H9 (cell line): ENCODE data around the gene LUZP2. TPM values are rescaled to one million over a fixed set of nuclear protein-coding genes. Genes with fewer than 3 reads are reported as not detected.

Source experiments
- DNase-seq: peaks from one replicate; pipeline ENCODE4 v3.0.0-alpha.2; 2017
- H2AFZ ChIP-seq: one replicate; pipeline ENCODE4 v1.6.1; 2013; ENCODE audit warnings: mild to moderate bottlenecking, low read length, control low read depth, moderate library complexity
- H2AK5ac ChIP-seq: 2 replicates; pipeline ENCODE4 v1.6.1; 2013; ENCODE audit warnings: low read length, control low read depth, mixed read lengths; ENCODE audit not compliant: insufficient read length
- H2BK120ac ChIP-seq: one replicate; pipeline ENCODE4 v1.6.1; 2013; ENCODE audit warnings: low read depth, mild to moderate bottlenecking, low read length, control low read depth, inconsistent platforms; ENCODE audit not compliant: poor library complexity, severe bottlenecking
- H2BK12ac ChIP-seq: 2 replicates; pipeline ENCODE4 v1.6.1; 2013; ENCODE audit warnings: low read length, control low read depth, mixed read lengths, low read depth; ENCODE audit not compliant: insufficient read length
- H2BK15ac ChIP-seq: 2 replicates; pipeline ENCODE4 v1.6.1; 2013; ENCODE audit warnings: low read depth, low read length, control low read depth
- H2BK20ac ChIP-seq: one replicate; pipeline ENCODE4 v1.6.1; 2013; ENCODE audit warnings: low read depth, mild to moderate bottlenecking, low read length, control low read depth, inconsistent platforms; ENCODE audit not compliant: poor library complexity, severe bottlenecking
- H2BK5ac ChIP-seq: 2 replicates; pipeline ENCODE4 v1.6.1; 2013; ENCODE audit warnings: low read length, control low read depth, mixed read lengths; ENCODE audit not compliant: insufficient read length
- H3K14ac ChIP-seq: 2 replicates; pipeline ENCODE4 v1.6.1; 2013; ENCODE audit warnings: low read length, control low read depth; ENCODE audit not compliant: insufficient read depth
- H3K18ac ChIP-seq: 2 replicates; pipeline ENCODE4 v1.6.1; 2013; ENCODE audit warnings: low read depth, mild to moderate bottlenecking, mixed read lengths, low read length, control low read depth; ENCODE audit not compliant: insufficient read length
- H3K23ac ChIP-seq: 2 replicates; pipeline ENCODE4 v1.6.1; 2013; ENCODE audit warnings: low read length, control low read depth, mixed read lengths, low read depth; ENCODE audit not compliant: insufficient read length
- H3K23me2 ChIP-seq: 2 replicates; pipeline ENCODE4 v1.6.1; 2013; ENCODE audit warnings: low read depth, mild to moderate bottlenecking, mixed read lengths, low read length, control low read depth; ENCODE audit not compliant: insufficient read length, poor library complexity, severe bottlenecking
- H3K27ac ChIP-seq: 2 replicates; pipeline ENCODE4 v1.5.1; 2013; ENCODE audit warnings: low read length, control low read depth, mixed read lengths, low read depth; ENCODE audit not compliant: insufficient read length
- H3K27me3 ChIP-seq: 2 replicates; pipeline ENCODE4 v1.6.1; 2013; ENCODE audit warnings: low read length, control low read depth, inconsistent platforms; ENCODE audit not compliant: insufficient read depth
- H3K4ac ChIP-seq: 2 replicates; pipeline ENCODE4 v1.6.1; 2013; ENCODE audit warnings: low read depth, mild to moderate bottlenecking, control low read depth, inconsistent platforms, low read length, moderate library complexity
- H3K4me1 ChIP-seq: 2 replicates; pipeline ENCODE4 v1.6.1; 2013; ENCODE audit warnings: low read length, control low read depth, inconsistent platforms; ENCODE audit not compliant: insufficient read depth
- H3K4me2 ChIP-seq: 2 replicates; pipeline ENCODE4 v1.6.1; 2013; ENCODE audit warnings: low read length, control low read depth, mixed read lengths; ENCODE audit not compliant: insufficient read length, insufficient read depth
- H3K56ac ChIP-seq: 2 replicates; pipeline ENCODE4 v1.6.1; 2013; ENCODE audit warnings: low read depth, mild to moderate bottlenecking, mixed read lengths, low read length, control low read depth; ENCODE audit not compliant: insufficient read length
- H3K79me1 ChIP-seq: 2 replicates; pipeline ENCODE4 v1.6.1; 2013; ENCODE audit warnings: low read depth, mild to moderate bottlenecking, moderate library complexity, low read length, control low read depth, inconsistent platforms; ENCODE audit not compliant: insufficient read depth, poor library complexity, severe bottlenecking
- H3K79me2 ChIP-seq: 2 replicates; pipeline ENCODE4 v1.6.1; 2013; ENCODE audit warnings: low read length, control low read depth, inconsistent platforms; ENCODE audit not compliant: insufficient read depth
- H3K9ac ChIP-seq: 2 replicates; pipeline ENCODE4 v1.6.1; 2013; ENCODE audit warnings: low read length, control low read depth, mixed read lengths; ENCODE audit not compliant: insufficient read length; ENCODE audit errors: extremely low read depth
- H3K9me3 ChIP-seq: one replicate; pipeline ENCODE4 v1.6.1; 2013; ENCODE audit warnings: low read depth, low read length, inconsistent platforms; ENCODE audit not compliant: control insufficient read depth
- H3T11ph ChIP-seq: one replicate; pipeline ENCODE4 v1.6.1; 2013; ENCODE audit warnings: mild to moderate bottlenecking, low read length, control low read depth, inconsistent platforms
- H4K20me1 ChIP-seq: one replicate; pipeline ENCODE4 v1.6.1; 2013; ENCODE audit not compliant: control insufficient read depth, insufficient read length, insufficient read depth
- H4K5ac ChIP-seq: 2 replicates; pipeline ENCODE4 v1.6.1; 2013; ENCODE audit warnings: low read depth, mild to moderate bottlenecking, mixed read lengths, low read length, control low read depth; ENCODE audit not compliant: insufficient read length
- H4K8ac ChIP-seq: replicated peaks from 2 replicates; pipeline ENCODE4 v1.6.1; 2013; ENCODE audit warnings: low read length, control low read depth, mixed read lengths, low read depth; ENCODE audit not compliant: insufficient read length
- H4K91ac ChIP-seq: 2 replicates; pipeline ENCODE4 v1.6.1; 2013; ENCODE audit warnings: low read depth, mild to moderate bottlenecking, moderate library complexity, mixed read lengths, low read length, control low read depth; ENCODE audit not compliant: insufficient read length
- H3K27ac Mint-ChIP-seq, 3 experiments: 2 replicates in 2 of 3; 3 replicates in 1 of 3; pipeline ENCODE4 v1.8.0; 2020 to 2021; ENCODE audit warnings: mixed read lengths in 3 of 3, mild to moderate bottlenecking in 1 of 3, moderate library complexity in 1 of 3
- H3K27me3 Mint-ChIP-seq: 2 replicates; pipeline ENCODE4 v1.8.0; 2021; ENCODE audit warnings: low read depth, mild to moderate bottlenecking, moderate library complexity, mixed read lengths
- H3K36me3 Mint-ChIP-seq, 3 experiments: 2 replicates in 2 of 3; 3 replicates in 1 of 3; pipeline ENCODE4 v1.8.0; 2020 to 2021; ENCODE audit warnings: low read depth in 3 of 3, mixed read lengths in 3 of 3; ENCODE audit not compliant: insufficient read depth in 1 of 3
- H3K4me1 Mint-ChIP-seq, 2 experiments: 2 replicates each; pipeline ENCODE4 v1.8.0; 2020; ENCODE audit warnings: mixed read lengths in 2 of 2
- H3K4me3 Mint-ChIP-seq, 2 experiments: 2 replicates in 1 of 2; 3 replicates in 1 of 2; pipeline ENCODE4 v1.8.0; 2020 to 2021; ENCODE audit warnings: mild to moderate bottlenecking in 2 of 2, mixed read lengths in 2 of 2, moderate library complexity in 1 of 2
- H3K9me3 Mint-ChIP-seq, 2 experiments: 2 replicates in 1 of 2; 3 replicates in 1 of 2; pipeline ENCODE4 v1.8.0; 2020; ENCODE audit warnings: mild to moderate bottlenecking in 2 of 2, mixed read lengths in 2 of 2, moderate library complexity in 1 of 2
- CTCF ChIP-seq: fragments of 200-600 bp; sonication (generic); conservative IDR thresholded peaks from 3 replicates; pipeline ENCODE4 v1.8.0; 2021; ENCODE audit warnings: antibody characterized with exemption, mild to moderate bottlenecking
- WGBS: extraction: QIAGEN DNeasy Blood & Tissue Kit; methylation state at CpG from one replicate; pipeline ENCODE4 v1.1.7; 2013; ENCODE audit warnings: missing lambda C conversion rate, low lambda C conversion rate, mixed read lengths; ENCODE audit not compliant: insufficient read length; ENCODE audit errors: extremely low coverage; 5-methylcytosine and 5-hydroxymethylcytosine counted together
- total RNA-seq: library from RNA; stranded (reverse); gene quantifications from 2 replicates; pipeline ENCODE4 v1.2.1, GENCODE V29; 2021

The LUZP2 gene
- total RNA-seq, 1 experiment from 2014 or later = 25.4 TPM

GRCh38 chr11:24900514-24900913 lies 403.7 kb downstream of the LUZP2 start:
- Histone ChIP-seq H3K79me1 (no peaks in the 10 kb centered on the region), H2BK15ac (no peak overlapping the region), H3K23me2 (no peaks in the 10 kb centered on the region), H3K14ac (no peak overlapping the region), H3K9me3 (no peaks in the 10 kb centered on the region), H3T11ph (no peak overlapping the region), H4K5ac (no peak overlapping the region), H3K27ac (no peak overlapping the region), H2BK12ac (no peak overlapping the region), H2AFZ (no peak overlapping the region), H4K91ac (no peak overlapping the region), H3K9ac (no peak overlapping the region), H3K27me3 (no peaks in the 10 kb centered on the region), H3K18ac (no peak overlapping the region), H3K4me2 (no peak overlapping the region), H2AK5ac (no peak overlapping the region), H2BK120ac (no peak overlapping the region), H3K4ac (no peak overlapping the region), H3K23ac (no peak overlapping the region), H4K20me1 (no peaks in the 10 kb centered on the region), H2BK5ac (no peak overlapping the region), H2BK20ac (no peak overlapping the region), H3K79me2 (no peaks in the 10 kb centered on the region), H3K56ac (no peak overlapping the region), H3K4me1 (no peaks in the 10 kb centered on the region), H4K8ac (no peak overlapping the region)
- peaks cover 0 to 17% (median 14%) of the 10 kb centered on the region in 3 experiments; a peak in 5 of 7 replicates for H3K36me3 Mint-ChIP-seq
- WGBS = no CpG with 5 or more reads among the region's 3 CpGs
- H3K4me1 Mint-ChIP-seq = peaks cover 6 to 7% of the 10 kb centered on the region in 2 experiments; a peak in 3 of 4 replicates
- no peak for DNase-seq
- no peak overlapping the region for H3K27ac Mint-ChIP-seq
- no peak overlapping the region for H3K4me3 Mint-ChIP-seq
- no peaks in the 10 kb centered on the region for H3K27me3 Mint-ChIP-seq
- no peak for TF ChIP-seq CTCF
- H3K9me3 Mint-ChIP-seq = peaks cover 5 to 11% of the 10 kb centered on the region in 2 experiments; a peak in 4 of 5 replicates
